K562 (cell line): ENCODE data around the gene TNFRSF18. TPM values are rescaled to one million over a fixed set of nuclear protein-coding genes. Genes with fewer than 3 reads are reported as not detected.

Experiments
- BMI1 ChIP-seq: fragments of 150-350 bp; IDR thresholded peaks from 2 replicates; pipeline ENCODE4 v1.6.1; 2014; ENCODE audit warnings: low read length
- FUS ChIP-seq: fragments of 200-400 bp; formaldehyde crosslinking; optimal IDR thresholded peaks from 2 replicates; pipeline ENCODE3; 2017; ENCODE audit warnings: low read depth, low read length
- KLF16 ChIP-seq: IDR thresholded peaks from 2 replicates; pipeline ENCODE4 v1.6.1; 2016; ENCODE audit warnings: antibody characterized with exemption
- RCOR1 ChIP-seq, 2 experiments: IDR thresholded peaks; 2 replicates each; pipeline ENCODE4 v1.6.1; 2012; ENCODE audit warnings: low read depth in 2 of 2, low read length in 2 of 2, borderline replicate concordance in 1 of 2, improper control_type of control experiment in 1 of 2
- TAF15 ChIP-seq: fragments of 200-400 bp; formaldehyde crosslinking; IDR thresholded peaks from 2 replicates; pipeline ENCODE4 v1.6.1; 2017; ENCODE audit warnings: mild to moderate bottlenecking, low read depth, low read length, moderate library complexity
- TAL1 ChIP-seq: fragments of 450-650 bp; IDR thresholded peaks from 2 replicates; pipeline ENCODE4 v1.6.1; 2016; ENCODE audit warnings: mild to moderate bottlenecking
- ZNF124 ChIP-seq: sonication (generic); formaldehyde crosslinking; IDR thresholded peaks from 2 replicates; pipeline ENCODE4 v1.8.1; 2022; ENCODE audit warnings: missing genetic modification reagents
- ZNF184 ChIP-seq: sonication (generic); formaldehyde crosslinking; IDR thresholded peaks from 2 replicates; pipeline ENCODE4 v1.5.0; 2020; ENCODE audit warnings: missing genetic modification reagents
- ZNF764 ChIP-seq: fragments of 250-450 bp; sonication (Bioruptor Pico); IDR thresholded peaks from 2 replicates; pipeline ENCODE4 v1.4.0; 2020; ENCODE audit warnings: low read depth, mild to moderate bottlenecking, moderate library complexity
- polyA plus RNA-seq, 8 experiments: library from polyadenylated mRNA; depleted of rRNA in 4 of 8; stranded (reverse) in 5 of 8; unstranded in 3 of 8; fragments of >200 nt; fragmentation: Nextera tagmentation in 2 of 8; fragmentation: Illumina TruSeq in 1 of 8; extraction: Ambion mirVana in 2 of 8; extraction: Trizol in 1 of 8; gene quantifications; 2 replicates each; pipeline versions ENCODE4 v1.2.1 to v1.2.3, GENCODE V29; 2011 to 2014; ENCODE audit warnings: inconsistent platforms in 1 of 8, missing spikeins in 1 of 8
- total RNA-seq, 7 experiments: library from RNA; depleted of rRNA in 6 of 7; stranded (reverse); fragments of >200 nt in 6 of 7; fragmentation: Illumina TruSeq in 2 of 7; extraction: Trizol in 2 of 7; gene quantifications; 2 replicates each; pipeline versions ENCODE4 v1.2.1 to v1.2.3, GENCODE V29; 2011 to 2021; ENCODE audit warnings: low replicate concordance in 1 of 7
- TF ChIP-seq, protein P1 (sequence below): sonication (generic); formaldehyde crosslinking; IDR thresholded peaks from 2 replicates; pipeline ENCODE4 v1.8.0; 2022; ENCODE audit warnings: mild to moderate bottlenecking, missing genetic modification reagents
- TF ChIP-seq, protein P2 (sequence below): fragments of 200-600 bp; sonication (generic); IDR thresholded peaks from one replicate; pipeline ENCODE4 v1.6.1; 2012; ENCODE audit warnings: mild to moderate bottlenecking, low read depth, low read length, inconsistent platforms

Gene TNFRSF18
- total and polyA plus RNA-seq, 9 of the 15 experiments (the other 6 are each of a cell fraction or from before 2014, with no cell fraction given) = 0.24 to 0.27 TPM; not detected in 7

DNA sequence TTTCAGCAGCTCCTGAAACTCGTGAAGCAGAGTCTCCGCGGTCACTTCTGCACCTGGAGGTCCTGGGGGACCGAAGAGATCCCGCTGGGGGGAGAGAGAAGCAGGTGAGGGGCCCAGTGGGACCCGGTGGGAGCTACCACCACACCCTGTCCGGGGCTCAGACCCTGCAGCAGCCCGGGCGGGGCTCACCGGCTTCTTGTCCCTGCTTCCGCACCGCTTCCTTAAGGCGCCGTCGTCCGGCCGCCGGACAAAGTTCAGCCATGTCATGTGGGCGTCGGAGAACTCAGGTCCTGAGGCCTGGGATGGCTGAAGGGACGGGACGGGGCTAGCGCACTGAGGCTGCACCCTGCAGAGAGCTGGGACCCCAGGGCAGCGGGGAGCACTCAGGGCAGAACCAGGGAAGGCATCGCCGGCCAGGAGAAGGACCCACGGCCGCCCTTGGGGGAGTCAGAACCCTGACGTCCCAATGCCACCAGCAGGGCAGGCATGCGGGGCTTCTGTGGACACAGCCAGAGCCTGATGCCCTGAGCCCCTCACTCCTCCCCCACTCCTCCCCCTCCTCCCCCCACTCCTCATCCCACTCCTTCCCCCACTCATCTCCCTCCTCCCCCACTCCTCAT, 37.9 kb upstream of the TNFRSF18 start (continued):
- TF ChIP-seq, protein P1, sequence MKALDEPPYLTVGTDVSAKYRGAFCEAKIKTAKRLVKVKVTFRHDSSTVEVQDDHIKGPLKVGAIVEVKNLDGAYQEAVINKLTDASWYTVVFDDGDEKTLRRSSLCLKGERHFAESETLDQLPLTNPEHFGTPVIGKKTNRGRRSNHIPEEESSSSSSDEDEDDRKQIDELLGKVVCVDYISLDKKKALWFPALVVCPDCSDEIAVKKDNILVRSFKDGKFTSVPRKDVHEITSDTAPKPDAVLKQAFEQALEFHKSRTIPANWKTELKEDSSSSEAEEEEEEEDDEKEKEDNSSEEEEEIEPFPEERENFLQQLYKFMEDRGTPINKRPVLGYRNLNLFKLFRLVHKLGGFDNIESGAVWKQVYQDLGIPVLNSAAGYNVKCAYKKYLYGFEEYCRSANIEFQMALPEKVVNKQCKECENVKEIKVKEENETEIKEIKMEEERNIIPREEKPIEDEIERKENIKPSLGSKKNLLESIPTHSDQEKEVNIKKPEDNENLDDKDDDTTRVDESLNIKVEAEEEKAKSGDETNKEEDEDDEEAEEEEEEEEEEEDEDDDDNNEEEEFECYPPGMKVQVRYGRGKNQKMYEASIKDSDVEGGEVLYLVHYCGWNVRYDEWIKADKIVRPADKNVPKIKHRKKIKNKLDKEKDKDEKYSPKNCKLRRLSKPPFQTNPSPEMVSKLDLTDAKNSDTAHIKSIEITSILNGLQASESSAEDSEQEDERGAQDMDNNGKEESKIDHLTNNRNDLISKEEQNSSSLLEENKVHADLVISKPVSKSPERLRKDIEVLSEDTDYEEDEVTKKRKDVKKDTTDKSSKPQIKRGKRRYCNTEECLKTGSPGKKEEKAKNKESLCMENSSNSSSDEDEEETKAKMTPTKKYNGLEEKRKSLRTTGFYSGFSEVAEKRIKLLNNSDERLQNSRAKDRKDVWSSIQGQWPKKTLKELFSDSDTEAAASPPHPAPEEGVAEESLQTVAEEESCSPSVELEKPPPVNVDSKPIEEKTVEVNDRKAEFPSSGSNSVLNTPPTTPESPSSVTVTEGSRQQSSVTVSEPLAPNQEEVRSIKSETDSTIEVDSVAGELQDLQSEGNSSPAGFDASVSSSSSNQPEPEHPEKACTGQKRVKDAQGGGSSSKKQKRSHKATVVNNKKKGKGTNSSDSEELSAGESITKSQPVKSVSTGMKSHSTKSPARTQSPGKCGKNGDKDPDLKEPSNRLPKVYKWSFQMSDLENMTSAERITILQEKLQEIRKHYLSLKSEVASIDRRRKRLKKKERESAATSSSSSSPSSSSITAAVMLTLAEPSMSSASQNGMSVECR (CRISPR knock-in tag) = no peak
- TF ChIP-seq ZNF184 (CRISPR knock-in tag) (no peak), TAF15 (no peak), KLF16 (no peak), TAL1 (no peak), ZNF764 (CRISPR knock-in tag) (no peak), ZNF124 (CRISPR knock-in tag) (no peak), FUS (no peak), BMI1 (no peak), RCOR1 (IDR thresholded peaks at IDR 0.05; ENCODE audit: borderline replicate concordance in 1 of 2, low read depth in 2 of 2, low read length in 2 of 2) (no peak)
- TF ChIP-seq, protein P2, sequence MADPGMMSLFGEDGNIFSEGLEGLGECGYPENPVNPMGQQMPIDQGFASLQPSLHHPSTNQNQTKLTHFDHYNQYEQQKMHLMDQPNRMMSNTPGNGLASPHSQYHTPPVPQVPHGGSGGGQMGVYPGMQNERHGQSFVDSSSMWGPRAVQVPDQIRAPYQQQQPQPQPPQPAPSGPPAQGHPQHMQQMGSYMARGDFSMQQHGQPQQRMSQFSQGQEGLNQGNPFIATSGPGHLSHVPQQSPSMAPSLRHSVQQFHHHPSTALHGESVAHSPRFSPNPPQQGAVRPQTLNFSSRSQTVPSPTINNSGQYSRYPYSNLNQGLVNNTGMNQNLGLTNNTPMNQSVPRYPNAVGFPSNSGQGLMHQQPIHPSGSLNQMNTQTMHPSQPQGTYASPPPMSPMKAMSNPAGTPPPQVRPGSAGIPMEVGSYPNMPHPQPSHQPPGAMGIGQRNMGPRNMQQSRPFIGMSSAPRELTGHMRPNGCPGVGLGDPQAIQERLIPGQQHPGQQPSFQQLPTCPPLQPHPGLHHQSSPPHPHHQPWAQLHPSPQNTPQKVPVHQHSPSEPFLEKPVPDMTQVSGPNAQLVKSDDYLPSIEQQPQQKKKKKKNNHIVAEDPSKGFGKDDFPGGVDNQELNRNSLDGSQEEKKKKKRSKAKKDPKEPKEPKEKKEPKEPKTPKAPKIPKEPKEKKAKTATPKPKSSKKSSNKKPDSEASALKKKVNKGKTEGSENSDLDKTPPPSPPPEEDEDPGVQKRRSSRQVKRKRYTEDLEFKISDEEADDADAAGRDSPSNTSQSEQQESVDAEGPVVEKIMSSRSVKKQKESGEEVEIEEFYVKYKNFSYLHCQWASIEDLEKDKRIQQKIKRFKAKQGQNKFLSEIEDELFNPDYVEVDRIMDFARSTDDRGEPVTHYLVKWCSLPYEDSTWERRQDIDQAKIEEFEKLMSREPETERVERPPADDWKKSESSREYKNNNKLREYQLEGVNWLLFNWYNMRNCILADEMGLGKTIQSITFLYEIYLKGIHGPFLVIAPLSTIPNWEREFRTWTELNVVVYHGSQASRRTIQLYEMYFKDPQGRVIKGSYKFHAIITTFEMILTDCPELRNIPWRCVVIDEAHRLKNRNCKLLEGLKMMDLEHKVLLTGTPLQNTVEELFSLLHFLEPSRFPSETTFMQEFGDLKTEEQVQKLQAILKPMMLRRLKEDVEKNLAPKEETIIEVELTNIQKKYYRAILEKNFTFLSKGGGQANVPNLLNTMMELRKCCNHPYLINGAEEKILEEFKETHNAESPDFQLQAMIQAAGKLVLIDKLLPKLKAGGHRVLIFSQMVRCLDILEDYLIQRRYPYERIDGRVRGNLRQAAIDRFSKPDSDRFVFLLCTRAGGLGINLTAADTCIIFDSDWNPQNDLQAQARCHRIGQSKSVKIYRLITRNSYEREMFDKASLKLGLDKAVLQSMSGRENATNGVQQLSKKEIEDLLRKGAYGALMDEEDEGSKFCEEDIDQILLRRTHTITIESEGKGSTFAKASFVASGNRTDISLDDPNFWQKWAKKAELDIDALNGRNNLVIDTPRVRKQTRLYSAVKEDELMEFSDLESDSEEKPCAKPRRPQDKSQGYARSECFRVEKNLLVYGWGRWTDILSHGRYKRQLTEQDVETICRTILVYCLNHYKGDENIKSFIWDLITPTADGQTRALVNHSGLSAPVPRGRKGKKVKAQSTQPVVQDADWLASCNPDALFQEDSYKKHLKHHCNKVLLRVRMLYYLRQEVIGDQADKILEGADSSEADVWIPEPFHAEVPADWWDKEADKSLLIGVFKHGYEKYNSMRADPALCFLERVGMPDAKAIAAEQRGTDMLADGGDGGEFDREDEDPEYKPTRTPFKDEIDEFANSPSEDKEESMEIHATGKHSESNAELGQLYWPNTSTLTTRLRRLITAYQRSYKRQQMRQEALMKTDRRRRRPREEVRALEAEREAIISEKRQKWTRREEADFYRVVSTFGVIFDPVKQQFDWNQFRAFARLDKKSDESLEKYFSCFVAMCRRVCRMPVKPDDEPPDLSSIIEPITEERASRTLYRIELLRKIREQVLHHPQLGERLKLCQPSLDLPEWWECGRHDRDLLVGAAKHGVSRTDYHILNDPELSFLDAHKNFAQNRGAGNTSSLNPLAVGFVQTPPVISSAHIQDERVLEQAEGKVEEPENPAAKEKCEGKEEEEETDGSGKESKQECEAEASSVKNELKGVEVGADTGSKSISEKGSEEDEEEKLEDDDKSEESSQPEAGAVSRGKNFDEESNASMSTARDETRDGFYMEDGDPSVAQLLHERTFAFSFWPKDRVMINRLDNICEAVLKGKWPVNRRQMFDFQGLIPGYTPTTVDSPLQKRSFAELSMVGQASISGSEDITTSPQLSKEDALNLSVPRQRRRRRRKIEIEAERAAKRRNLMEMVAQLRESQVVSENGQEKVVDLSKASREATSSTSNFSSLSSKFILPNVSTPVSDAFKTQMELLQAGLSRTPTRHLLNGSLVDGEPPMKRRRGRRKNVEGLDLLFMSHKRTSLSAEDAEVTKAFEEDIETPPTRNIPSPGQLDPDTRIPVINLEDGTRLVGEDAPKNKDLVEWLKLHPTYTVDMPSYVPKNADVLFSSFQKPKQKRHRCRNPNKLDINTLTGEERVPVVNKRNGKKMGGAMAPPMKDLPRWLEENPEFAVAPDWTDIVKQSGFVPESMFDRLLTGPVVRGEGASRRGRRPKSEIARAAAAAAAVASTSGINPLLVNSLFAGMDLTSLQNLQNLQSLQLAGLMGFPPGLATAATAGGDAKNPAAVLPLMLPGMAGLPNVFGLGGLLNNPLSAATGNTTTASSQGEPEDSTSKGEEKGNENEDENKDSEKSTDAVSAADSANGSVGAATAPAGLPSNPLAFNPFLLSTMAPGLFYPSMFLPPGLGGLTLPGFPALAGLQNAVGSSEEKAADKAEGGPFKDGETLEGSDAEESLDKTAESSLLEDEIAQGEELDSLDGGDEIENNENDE = no peak
